Caco-2 (cell line): ENCODE measurements around the gene CSMD2. TPM values are rescaled to one million over a fixed set of nuclear protein-coding genes. Genes with fewer than 3 reads are reported as not detected.

Source experiments
- BruUV-seq: library from RNA; stranded (reverse); fragments of 400-500 nt; replicated peaks from 2 replicates; lab custom pipeline; 2021; lab: Mats Ljungman, UMichigan
- CTCF ChIA-PET: fragments of 300-600 bp; sonication (Branson Sonifier 250); formaldehyde crosslinking; loops from one replicate; lab custom pipeline; 2022; ENCODE audit warnings: antibody characterized with exemption; lab: Charles Lee
- POLR2A ChIA-PET: fragments of 300-600 bp; sonication (Branson Sonifier 250); formaldehyde crosslinking; loops from one replicate; lab custom pipeline; 2022; ENCODE audit warnings: antibody characterized with exemption; lab: Charles Lee
- DNase-seq, 2 experiments: peaks; one replicate each; pipeline versions ENCODE4 v3.0.0 to v3.0.0-alpha.2; 2020 to 2022
- H3K27me3 ChIP-seq: replicated peaks from 2 replicates; pipeline ENCODE4 v1.6.0; 2011; ENCODE audit warnings: low read length; ENCODE audit not compliant: control insufficient read depth, insufficient read depth
- H3K36me3 ChIP-seq: 2 replicates; pipeline ENCODE4 v1.5.1; 2011; ENCODE audit warnings: low read length; ENCODE audit not compliant: control insufficient read depth, insufficient read depth
- H3K4me1 ChIP-seq: fragments of 250-450 bp; sonication (Bioruptor Pico); 2 replicates; pipeline ENCODE4 v1.5.1; 2020; ENCODE audit warnings: mild to moderate bottlenecking
- H3K4me3 ChIP-seq: 2 replicates; pipeline ENCODE4 v1.5.1; 2011; ENCODE audit warnings: low read depth, mild to moderate bottlenecking, control low read depth, low read length
- H3K9me3 ChIP-seq: fragments of 250-450 bp; sonication (Bioruptor Pico); 2 replicates; pipeline ENCODE4 v1.5.1; 2020; ENCODE audit warnings: mild to moderate bottlenecking, moderate library complexity
- H3K27ac Mint-ChIP-seq: one replicate; pipeline ENCODE4 v1.8.0; 2022; ENCODE audit warnings: mixed read lengths; ENCODE audit not compliant: unreplicated experiment
- H3K27me3 Mint-ChIP-seq: one replicate; pipeline ENCODE4 v1.8.0; 2022; ENCODE audit warnings: mixed read lengths; ENCODE audit not compliant: insufficient read depth, unreplicated experiment
- H3K36me3 Mint-ChIP-seq: one replicate; pipeline ENCODE4 v1.8.0; 2022; ENCODE audit warnings: mild to moderate bottlenecking, mixed read lengths; ENCODE audit not compliant: insufficient read depth, unreplicated experiment
- H3K4me1 Mint-ChIP-seq: one replicate; pipeline ENCODE4 v1.8.0; 2022; ENCODE audit warnings: low read depth, mixed read lengths; ENCODE audit not compliant: unreplicated experiment
- H3K4me3 Mint-ChIP-seq: one replicate; pipeline ENCODE4 v1.8.0; 2022; ENCODE audit warnings: mild to moderate bottlenecking, moderate library complexity, mixed read lengths; ENCODE audit not compliant: unreplicated experiment
- H3K9me3 Mint-ChIP-seq: one replicate; pipeline ENCODE4 v1.8.0; 2022; ENCODE audit warnings: mixed read lengths; ENCODE audit not compliant: unreplicated experiment
- intact Hi-C: fragments of 100-400 bp; cut with micrococcal nuclease; formaldehyde crosslinking; loops from one replicate; pipeline ENCODE4 v1.10.0; 2022; ENCODE audit not compliant: unreplicated experiment
- total RNA-seq: library from RNA; stranded (reverse); gene quantifications from 2 replicates; pipeline ENCODE4 v1.2.3, GENCODE V29; 2022
- TF ChIP-seq, protein P1 (sequence below), 2 experiments: fragments of 200-600 bp in 1 of 2; IDR thresholded peaks; 1 replicate in 1 of 2; 2 replicates in 1 of 2; pipeline versions ENCODE4 v1.5.1 to v1.8.0; 2011 to 2022; ENCODE audit warnings: antibody characterized with exemption in 1 of 2, control low read depth in 1 of 2, inconsistent platforms in 1 of 2, low read depth in 1 of 2, low read length in 1 of 2, mild to moderate bottlenecking in 1 of 2, moderate library complexity in 1 of 2; ENCODE audit not compliant: insufficient read depth in 1 of 2, severe bottlenecking in 1 of 2, unreplicated experiment in 1 of 2

CSMD2 gene
- total RNA-seq, 1 experiment from 2014 or later: not detected

DNA sequence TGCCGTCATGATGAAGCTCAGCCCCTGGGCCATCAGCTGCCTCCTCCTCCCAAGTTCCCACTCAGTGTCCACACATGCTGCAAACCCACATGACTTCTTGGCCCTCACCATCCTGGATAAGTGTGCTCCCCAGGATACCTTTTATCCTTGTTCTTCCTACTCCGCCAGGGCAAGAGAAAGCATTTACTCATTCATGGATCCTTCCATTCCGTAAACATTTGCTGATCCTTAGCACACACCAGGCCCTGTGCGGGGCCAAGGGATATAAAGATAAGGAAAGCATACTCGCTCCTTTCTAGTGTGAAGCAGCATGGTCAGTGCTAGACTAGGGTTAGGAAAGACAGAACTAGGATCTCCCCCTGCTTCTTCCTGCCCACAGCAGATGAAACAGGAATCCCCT is 423.3 kb downstream of the CSMD2 start:
- Histone ChIP-seq H3K36me3 (no peaks in the 10 kb centered on the region), H3K27me3 (no peaks in the 10 kb centered on the region), H3K9me3 (no peaks in the 10 kb centered on the region), H3K4me1 (no peaks in the 10 kb centered on the region), H3K4me3 (no peak overlapping the region)
- H3K4me3 Mint-ChIP-seq: no peak overlapping the region
- no peaks in the 10 kb centered on the region for H3K9me3 Mint-ChIP-seq
- ChIA-PET CTCF (no interaction called here), POLR2A (no interaction called here)
- H3K36me3 Mint-ChIP-seq: no peaks in the 10 kb centered on the region
- H3K27me3 Mint-ChIP-seq: peaks cover 6% of the 10 kb centered on the region
- no peaks in the 10 kb centered on the region for H3K4me1 Mint-ChIP-seq
- no peak overlapping the region for H3K27ac Mint-ChIP-seq
- BruUV-seq: no TSS peak
- TF ChIP-seq, protein P1, sequence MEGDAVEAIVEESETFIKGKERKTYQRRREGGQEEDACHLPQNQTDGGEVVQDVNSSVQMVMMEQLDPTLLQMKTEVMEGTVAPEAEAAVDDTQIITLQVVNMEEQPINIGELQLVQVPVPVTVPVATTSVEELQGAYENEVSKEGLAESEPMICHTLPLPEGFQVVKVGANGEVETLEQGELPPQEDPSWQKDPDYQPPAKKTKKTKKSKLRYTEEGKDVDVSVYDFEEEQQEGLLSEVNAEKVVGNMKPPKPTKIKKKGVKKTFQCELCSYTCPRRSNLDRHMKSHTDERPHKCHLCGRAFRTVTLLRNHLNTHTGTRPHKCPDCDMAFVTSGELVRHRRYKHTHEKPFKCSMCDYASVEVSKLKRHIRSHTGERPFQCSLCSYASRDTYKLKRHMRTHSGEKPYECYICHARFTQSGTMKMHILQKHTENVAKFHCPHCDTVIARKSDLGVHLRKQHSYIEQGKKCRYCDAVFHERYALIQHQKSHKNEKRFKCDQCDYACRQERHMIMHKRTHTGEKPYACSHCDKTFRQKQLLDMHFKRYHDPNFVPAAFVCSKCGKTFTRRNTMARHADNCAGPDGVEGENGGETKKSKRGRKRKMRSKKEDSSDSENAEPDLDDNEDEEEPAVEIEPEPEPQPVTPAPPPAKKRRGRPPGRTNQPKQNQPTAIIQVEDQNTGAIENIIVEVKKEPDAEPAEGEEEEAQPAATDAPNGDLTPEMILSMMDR (IDR thresholded peaks at IDR 0.05; ENCODE audit: insufficient read depth in 1 of 2, low read depth in 1 of 2, low read length in 1 of 2, severe bottlenecking in 1 of 2, unreplicated experiment in 1 of 2): no peak
- DNase-seq: no peak
- intact Hi-C loops: no loop called here

DNA sequence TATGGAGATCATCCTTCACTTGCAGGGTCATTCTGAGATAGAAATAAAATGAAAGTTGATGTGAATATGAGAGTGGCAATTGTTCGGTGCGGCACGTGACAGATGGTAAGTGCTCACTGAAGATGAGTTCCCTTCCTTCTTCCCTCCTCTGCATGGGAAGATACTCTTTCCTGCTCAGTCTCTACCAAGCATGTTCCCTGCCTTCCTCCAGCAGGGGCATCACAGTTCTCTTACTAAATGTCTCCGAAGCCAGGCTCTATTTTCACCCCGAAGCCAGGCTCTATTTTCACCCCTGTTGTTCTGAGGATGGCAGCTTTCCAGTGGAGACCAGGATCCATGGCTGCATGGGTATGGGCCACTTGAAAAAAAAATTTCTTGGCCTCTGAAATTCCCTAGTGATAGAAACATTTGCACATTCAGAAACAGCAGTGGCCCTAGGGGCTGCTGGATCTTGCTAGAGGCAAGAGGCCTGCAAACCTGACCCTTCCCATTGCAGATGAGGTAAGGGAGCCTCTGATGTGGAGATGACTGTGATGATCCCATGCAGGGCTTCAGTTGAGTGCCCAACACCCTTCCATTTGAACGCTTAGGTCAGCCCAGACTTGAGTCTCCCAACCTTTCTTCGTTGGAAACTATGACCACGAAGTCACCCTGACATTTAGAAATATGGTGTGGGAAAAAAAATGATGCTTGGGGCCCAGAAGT is 424.8 kb downstream of the CSMD2 start:
- no peak for DNase-seq
- ChIA-PET CTCF (no interaction called here), POLR2A (no interaction called here)
- Histone ChIP-seq H3K27me3 (no peaks in the 10 kb centered on the region), H3K9me3 (no peaks in the 10 kb centered on the region), H3K4me3 (no peak overlapping the region), H3K4me1 (no peaks in the 10 kb centered on the region), H3K36me3 (no peaks in the 10 kb centered on the region)
- TF ChIP-seq, protein P1 (IDR thresholded peaks at IDR 0.05; ENCODE audit: insufficient read depth in 1 of 2, low read depth in 1 of 2, low read length in 1 of 2, severe bottlenecking in 1 of 2, unreplicated experiment in 1 of 2): no peak
- Mint-ChIP-seq H3K36me3 (no peaks in the 10 kb centered on the region), H3K4me3 (no peak overlapping the region), H3K27me3 (peaks cover 11% of the 10 kb centered on the region), H3K27ac (no peak overlapping the region), H3K4me1 (no peaks in the 10 kb centered on the region), H3K9me3 (no peaks in the 10 kb centered on the region)
- intact Hi-C loops: no loop called here
- BruUV-seq: no TSS peak

DNA sequence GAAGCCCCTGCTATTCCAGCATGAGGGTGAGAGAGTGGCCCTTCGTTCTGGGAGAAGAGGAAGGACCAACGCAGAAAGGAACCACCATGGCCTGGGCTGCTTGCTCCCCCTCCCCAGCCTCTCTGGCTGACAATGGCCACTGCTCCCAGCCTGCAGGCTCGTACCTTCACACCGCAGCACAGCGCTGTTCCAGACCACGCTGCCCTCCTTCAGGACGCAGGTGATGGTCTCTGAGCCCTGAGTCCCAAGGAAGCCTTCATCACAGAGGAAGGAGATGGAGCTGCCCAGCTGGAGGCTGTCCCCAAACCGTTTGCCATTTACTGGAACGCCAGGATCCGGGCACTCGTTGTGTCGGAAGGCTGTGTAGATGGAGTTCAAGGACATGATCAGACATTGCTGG is 426.1 kb downstream of the CSMD2 start:
- POLR2A ChIA-PET: no interaction called here
- H3K4me3 Mint-ChIP-seq: no peak overlapping the region

More for the DNA sequence above, 426.1 kb downstream of the CSMD2 start:
- Mint-ChIP-seq H3K27me3 (peaks cover 15% of the 10 kb centered on the region), H3K4me1 (no peaks in the 10 kb centered on the region), H3K27ac (no peak overlapping the region), H3K36me3 (no peaks in the 10 kb centered on the region), H3K9me3 (no peaks in the 10 kb centered on the region)
- H3K27me3 ChIP-seq: no peaks in the 10 kb centered on the region
- no peaks in the 10 kb centered on the region for H3K36me3 ChIP-seq
- no peak for DNase-seq
- H3K4me3 ChIP-seq: no peak overlapping the region
- TF ChIP-seq, protein P1 (IDR thresholded peaks at IDR 0.05; ENCODE audit: insufficient read depth in 1 of 2, low read depth in 1 of 2, low read length in 1 of 2, severe bottlenecking in 1 of 2, unreplicated experiment in 1 of 2): no peak
- H3K4me1 ChIP-seq: no peaks in the 10 kb centered on the region
- intact Hi-C loops: no loop called here
- CTCF ChIA-PET: no interaction called here
- H3K9me3 ChIP-seq: no peaks in the 10 kb centered on the region
- BruUV-seq: no TSS peak
